Keratinocyte (primary cell): Measurements from ENCODE around the gene ARTN.

Experiments
- EZH2 ChIP-seq: IDR thresholded peaks from one replicate; pipeline ENCODE4 v1.6.1; 2012; ENCODE audit warnings: inconsistent platforms, mild to moderate bottlenecking, low read length, moderate library complexity
- TF ChIP-seq, protein P1 (sequence below), 3 experiments: IDR thresholded peaks in 1 of 3; conservative IDR thresholded peaks in 1 of 3; optimal IDR thresholded peaks in 1 of 3; 2 replicates in 2 of 3; 3 replicates in 1 of 3; pipeline versions ENCODE3 to v1.5.1; 2011; ENCODE audit warnings: low read length in 3 of 3, mild to moderate bottlenecking in 3 of 3, moderate library complexity in 2 of 3, control low read depth in 1 of 3, inconsistent platforms in 1 of 3; ENCODE audit not compliant: insufficient read depth in 2 of 3; ENCODE audit errors: extremely low read depth in 1 of 3

DNA sequence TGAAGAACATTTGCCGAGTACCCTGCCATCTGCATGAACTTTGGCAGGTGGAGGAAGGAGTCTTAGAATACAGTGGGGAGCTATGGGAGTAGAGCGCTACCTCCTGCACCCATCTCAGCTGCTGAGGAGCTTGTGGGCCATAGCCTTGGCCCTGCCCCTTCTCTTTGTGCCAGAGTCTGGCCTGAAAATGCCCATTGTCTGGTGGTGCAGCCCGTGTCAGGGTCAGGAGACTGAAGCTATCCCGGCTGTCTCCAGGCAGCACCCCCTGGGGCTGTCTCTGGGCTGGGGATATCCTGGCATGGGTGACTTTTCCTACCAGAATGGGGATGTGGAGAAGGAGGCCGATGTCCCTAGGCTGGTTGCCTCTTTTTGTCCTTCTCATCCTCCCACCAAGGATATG, 20.4 kb downstream of the ARTN start:
- TF ChIP-seq, protein P1, sequence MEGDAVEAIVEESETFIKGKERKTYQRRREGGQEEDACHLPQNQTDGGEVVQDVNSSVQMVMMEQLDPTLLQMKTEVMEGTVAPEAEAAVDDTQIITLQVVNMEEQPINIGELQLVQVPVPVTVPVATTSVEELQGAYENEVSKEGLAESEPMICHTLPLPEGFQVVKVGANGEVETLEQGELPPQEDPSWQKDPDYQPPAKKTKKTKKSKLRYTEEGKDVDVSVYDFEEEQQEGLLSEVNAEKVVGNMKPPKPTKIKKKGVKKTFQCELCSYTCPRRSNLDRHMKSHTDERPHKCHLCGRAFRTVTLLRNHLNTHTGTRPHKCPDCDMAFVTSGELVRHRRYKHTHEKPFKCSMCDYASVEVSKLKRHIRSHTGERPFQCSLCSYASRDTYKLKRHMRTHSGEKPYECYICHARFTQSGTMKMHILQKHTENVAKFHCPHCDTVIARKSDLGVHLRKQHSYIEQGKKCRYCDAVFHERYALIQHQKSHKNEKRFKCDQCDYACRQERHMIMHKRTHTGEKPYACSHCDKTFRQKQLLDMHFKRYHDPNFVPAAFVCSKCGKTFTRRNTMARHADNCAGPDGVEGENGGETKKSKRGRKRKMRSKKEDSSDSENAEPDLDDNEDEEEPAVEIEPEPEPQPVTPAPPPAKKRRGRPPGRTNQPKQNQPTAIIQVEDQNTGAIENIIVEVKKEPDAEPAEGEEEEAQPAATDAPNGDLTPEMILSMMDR (optimal IDR thresholded peaks at IDR 0.05 in 1 of 3, IDR thresholded peaks at IDR 0.05 in 1 of 3, conservative IDR thresholded peaks at IDR 0.05 in 1 of 3; ENCODE audit: extremely low read depth in 1 of 3, insufficient read depth in 2 of 3, low read length in 3 of 3): no peak
- TF ChIP-seq EZH2: no peak
